ENCODE data around the gene PRSS48.
"Not testable (repeated sequence)": the region's sequence is repeated elsewhere in the genome, so short reads cannot be mapped to it uniquely, and the experiment has no call there.

Gene PRSS48

GRCh38 chr4:151318307-151319006, 41.5 kb downstream of the PRSS48 start:
- DNase-seq (ENCODE audit: low spot score) = no peak

- no peak for DNase-seq (ENCODE audit: low spot score)
These were observed 42.5 kb downstream of the PRSS48 start for GRCh38 chr4:151319490-151319889.

- DNase-seq (ENCODE audit: low spot score) = no peak
These were observed 44.6 kb downstream of the PRSS48 start for GRCh38 chr4:151321586-151321985.

GRCh38 chr4:151322161-151322560, 45.2 kb downstream of the PRSS48 start:
- not testable (repeated sequence) for DNase-seq (ENCODE audit: low spot score)

GRCh38 chr4:151322570-151322969, 45.6 kb downstream of the PRSS48 start:
- DNase-seq (ENCODE audit: low spot score) = no peak

- DNase-seq (ENCODE audit: low spot score) = no peak
These were observed 46.7 kb downstream of the PRSS48 start for GRCh38 chr4:151323667-151324066.

GRCh38 chr4:151324124-151324751, 47.3 kb downstream of the PRSS48 start:
- no peak for DNase-seq (ENCODE audit: low spot score)

- peak; percentile 9 for DNase-seq (ENCODE audit: low spot score)
These were observed 47.8 kb downstream of the PRSS48 start for GRCh38 chr4:151324752-151325110.

GRCh38 chr4:151325111-151325948, 48.4 kb downstream of the PRSS48 start, which contains the start of gene SH3D19:
TSS of gene SH3D19 (minus strand) at chr4:151325605. CDS start at chr4:151325352, 253 bp downstream.
- DNase-seq (ENCODE audit: low spot score) = no peak

- no peak for DNase-seq (ENCODE audit: low spot score)
These were observed 48.9 kb downstream of the PRSS48 start for GRCh38 chr4:151325949-151326246.

- no peak for DNase-seq (ENCODE audit: low spot score)
These were observed 52.5 kb downstream of the PRSS48 start for GRCh38 chr4:151329217-151330007.

- no peak for DNase-seq (ENCODE audit: low spot score)
These were observed 54.5 kb downstream of the PRSS48 start for GRCh38 chr4:151331276-151332042.

GRCh38 chr4:151339467-151339866, 62.5 kb downstream of the PRSS48 start:
- DNase-seq (ENCODE audit: low spot score) = no peak

- no peak for DNase-seq (ENCODE audit: low spot score)
These were observed 63.9 kb downstream of the PRSS48 start for GRCh38 chr4:151340751-151341385.

All from activated CD4-positive, alpha-beta T cell treated with anti-CD3 and anti-CD28 coated beads, Interleukin-2, Interleukin-4, amounts not matched to agents 100 ng/mL and 50 ng/mL, durations not matched to agents 16 hours and 8 hours (primary cell).